ENCODE data around the gene CARD16. TPM values are rescaled to one million over a fixed set of nuclear protein-coding genes. Genes with fewer than 3 reads are reported as not detected.

Gene CARD16
- total RNA-seq, 2 donors from 2014 or later: 9.7 to 11.1 TPM

- DNase-seq (ENCODE audit: low spot score in 2 of 2) (no peak), ATAC-seq (no peak)
- H3K9me3 Mint-ChIP-seq: no peaks in the 10 kb centered on the region
- peak within 1 kb of the TSS in 1 of 2 donors; percentile 10 for H3K27ac Mint-ChIP-seq
- H3K36me3 Mint-ChIP-seq: peaks cover 9 to 11% of the 10 kb centered on the region in 2 donors
These were observed 22.1 kb downstream of the CARD16 start, which contains the start of gene CASP5 for GRCh38 chr11:105023003-105023402. Gene CASP5, minus strand, starts transcription at chr11:105023168. Its CDS starts 32 bp downstream, at chr11:105023136.

- H3K27ac Mint-ChIP-seq: no peak overlapping the region
- H3K36me3 Mint-ChIP-seq: peaks cover 9 to 11% of the 10 kb centered on the region in 2 donors
- ATAC-seq (no peak), DNase-seq (ENCODE audit: low spot score in 2 of 2) (no peak)
- H3K9me3 Mint-ChIP-seq: no peaks in the 10 kb centered on the region
These were observed 22.6 kb downstream of the CARD16 start for GRCh38 chr11:105022527-105022926.

GRCh38 chr11:105007463-105007862, 37.7 kb downstream of the CARD16 start:
- Mint-ChIP-seq H3K36me3 (no peaks in the 10 kb centered on the region), H3K27ac (no peak overlapping the region), H3K9me3 (no peaks in the 10 kb centered on the region)
- no peak for ATAC-seq
- DNase-seq (ENCODE audit: low spot score in 2 of 2): no peak

GRCh38 chr11:105005451-105005845, 39.7 kb downstream of the CARD16 start:
- DNase-seq (ENCODE audit: low spot score in 2 of 2) (no peak), ATAC-seq (no peak)
- no peaks in the 10 kb centered on the region for H3K9me3 Mint-ChIP-seq
- no peak overlapping the region for H3K27ac Mint-ChIP-seq
- no peaks in the 10 kb centered on the region for H3K36me3 Mint-ChIP-seq

- Mint-ChIP-seq H3K27ac (no peak overlapping the region), H3K9me3 (no peaks in the 10 kb centered on the region), H3K36me3 (no peaks in the 10 kb centered on the region)
- ATAC-seq: no peak
- DNase-seq (ENCODE audit: low spot score in 2 of 2): no peak
These were observed 41.1 kb downstream of the CARD16 start for GRCh38 chr11:105004021-105004420.

GRCh38 chr11:105003151-105003550, 42.0 kb downstream of the CARD16 start:
- Mint-ChIP-seq H3K9me3 (no peaks in the 10 kb centered on the region), H3K36me3 (no peaks in the 10 kb centered on the region), H3K27ac (no peak overlapping the region)

GRCh38 chr11:105000797-105001196, 44.3 kb downstream of the CARD16 start:
- DNase-seq (ENCODE audit: low spot score in 2 of 2) (peak; percentile 58 to 73), ATAC-seq (peak; percentile 65 to 93)
- H3K27ac Mint-ChIP-seq: no peak overlapping the region
- no peaks in the 10 kb centered on the region for H3K36me3 Mint-ChIP-seq
- H3K9me3 Mint-ChIP-seq: no peaks in the 10 kb centered on the region

More at GRCh38 chr11:105003151-105003550, 42.0 kb downstream of the CARD16 start:
- no peak for DNase-seq (ENCODE audit: low spot score in 2 of 2)
- ATAC-seq: no peak

- no peaks in the 10 kb centered on the region for H3K9me3 Mint-ChIP-seq
- no peak overlapping the region for H3K27ac Mint-ChIP-seq
- no peaks in the 10 kb centered on the region for H3K36me3 Mint-ChIP-seq
- peak in 1 of 2 donors; percentile 5 for DNase-seq (ENCODE audit: low spot score in 2 of 2)
- ATAC-seq: peak in 1 of 2 donors; percentile 16
These were observed 45.0 kb downstream of the CARD16 start for GRCh38 chr11:105000167-105000566.

- H3K36me3 Mint-ChIP-seq: no peaks in the 10 kb centered on the region
These were observed 45.4 kb downstream of the CARD16 start for GRCh38 chr11:104999721-105000120.

GRCh38 chr11:104997288-104997687, 47.8 kb downstream of the CARD16 start:
- H3K27ac Mint-ChIP-seq: no peak overlapping the region
- DNase-seq (ENCODE audit: low spot score in 2 of 2): no peak

More at GRCh38 chr11:104999721-105000120, 45.4 kb downstream of the CARD16 start:
- no peak for DNase-seq (ENCODE audit: low spot score in 2 of 2)
- no peak overlapping the region for H3K27ac Mint-ChIP-seq
- ATAC-seq: no peak
- H3K9me3 Mint-ChIP-seq: peaks cover under 1 to 1% of the 10 kb centered on the region in 2 donors

GRCh38 chr11:104995001-104995408, 50.1 kb downstream of the CARD16 start:
- no peak for ATAC-seq
- H3K36me3 Mint-ChIP-seq: no peaks in the 10 kb centered on the region

More at GRCh38 chr11:104997288-104997687, 47.8 kb downstream of the CARD16 start:
- H3K36me3 Mint-ChIP-seq: no peaks in the 10 kb centered on the region
- no peak for ATAC-seq
- H3K9me3 Mint-ChIP-seq: peaks cover 4 to 7% of the 10 kb centered on the region in 2 donors

GRCh38 chr11:104992781-104993180, 52.4 kb downstream of the CARD16 start:
- H3K36me3 Mint-ChIP-seq: peaks cover 0 to 4% of the 10 kb centered on the region in 2 donors
- no peak overlapping the region for H3K27ac Mint-ChIP-seq
- ATAC-seq: no peak
- DNase-seq (ENCODE audit: low spot score in 2 of 2): no peak
- peaks cover 7 to 12% of the 10 kb centered on the region in 2 donors for H3K9me3 Mint-ChIP-seq

More at GRCh38 chr11:104995001-104995408, 50.1 kb downstream of the CARD16 start:
- no peak overlapping the region for H3K27ac Mint-ChIP-seq
- DNase-seq (ENCODE audit: low spot score in 2 of 2): no peak
- H3K9me3 Mint-ChIP-seq: peaks cover 4 to 7% of the 10 kb centered on the region in 2 donors

- ATAC-seq (no peak), DNase-seq (ENCODE audit: low spot score in 2 of 2) (no peak)
- H3K27ac Mint-ChIP-seq: no peak overlapping the region
- H3K36me3 Mint-ChIP-seq: peaks cover 0 to 12% of the 10 kb centered on the region in 2 donors
- peaks cover 10 to 12% of the 10 kb centered on the region in 2 donors for H3K9me3 Mint-ChIP-seq
These were observed 53.1 kb downstream of the CARD16 start for GRCh38 chr11:104991994-104992393.

Other genes starting within 250 kb of the CARD16 start
- not detected for gene CASP12, start 146.9 kb downstream of the CARD16 start, total RNA-seq
- gene CASP4, start 76.8 kb downstream of the CARD16 start, total RNA-seq: 10 to 100 TPM; 40.1 to 73.7 TPM
- gene CASP5, start 22.2 kb downstream of the CARD16 start, total RNA-seq: not detected
- gene CASP1, start 10.2 kb downstream of the CARD16 start, total RNA-seq: 10 to 100 TPM; 23.6 to 46.5 TPM
- not detected for gene CARD18, start 94.4 kb upstream of the CARD16 start, total RNA-seq

All from activated naive CD4-positive, alpha-beta T cell treated with anti-CD3 and anti-CD28 coated beads, Interleukin-2, amount 50 U/mL, for 72 hours (primary cell).